Astrocyte (in vitro differentiated cells and primary cell): ENCODE measurements around the gene VEPH1. TPM values are rescaled to one million over a fixed set of nuclear protein-coding genes. Genes with fewer than 3 reads are reported as not detected.
A peak's percentile ranks its signal among the peaks of the same experiment; 100 is the strongest.

Source experiments
- DNase-seq: peaks from one replicate; pipeline ENCODE4 v3.0.0-alpha.2; 2010; ENCODE audit warnings: low read depth
- FAIRE-seq: peaks from 2 replicates; lab custom pipeline; 2011; peaks lifted over from hg19 to GRCh38; lab: Jason Lieb, UNC
- H2AFZ ChIP-seq: 2 replicates; pipeline ENCODE4 v1.6.0; 2012; ENCODE audit warnings: low read depth, low read length, inconsistent platforms
- H3K27ac ChIP-seq: 2 replicates; pipeline ENCODE4 v1.5.1; 2011; ENCODE audit warnings: low read depth, low read length, inconsistent platforms
- H3K27me3 ChIP-seq: 2 replicates; pipeline ENCODE4 v1.6.0; 2011; ENCODE audit warnings: low read length, inconsistent platforms; ENCODE audit not compliant: insufficient read depth
- H3K36me3 ChIP-seq: 2 replicates; pipeline ENCODE4 v1.5.1; 2011; ENCODE audit warnings: low read length, inconsistent platforms; ENCODE audit not compliant: insufficient read depth
- H3K4me1 ChIP-seq: 2 replicates; pipeline ENCODE4 v1.5.1; 2011; ENCODE audit warnings: low read length, inconsistent platforms; ENCODE audit not compliant: insufficient read depth
- H3K4me2 ChIP-seq: 2 replicates; pipeline ENCODE4 v1.6.0; 2012; ENCODE audit warnings: low read length, inconsistent platforms
- H3K4me3 ChIP-seq: 2 replicates; pipeline ENCODE4 v1.5.1; 2011; ENCODE audit warnings: low read depth, mild to moderate bottlenecking, low read length, inconsistent platforms; ENCODE audit not compliant: insufficient read depth
- H3K79me2 ChIP-seq: 2 replicates; pipeline ENCODE4 v1.6.0; 2012; ENCODE audit warnings: mild to moderate bottlenecking, low read length, inconsistent platforms; ENCODE audit not compliant: insufficient read depth
- H3K9ac ChIP-seq: 2 replicates; pipeline ENCODE4 v1.6.0; 2012; ENCODE audit warnings: mild to moderate bottlenecking, low read length, inconsistent platforms
- H3K9me3 ChIP-seq: 2 replicates; pipeline ENCODE4 v1.5.1; 2012; ENCODE audit warnings: low read depth, mild to moderate bottlenecking, low read length, inconsistent platforms; ENCODE audit not compliant: insufficient read depth
- H4K20me1 ChIP-seq: 2 replicates; pipeline ENCODE4 v1.6.0; 2012; ENCODE audit warnings: low read length, inconsistent platforms; ENCODE audit not compliant: insufficient read depth
- H3K27ac Mint-ChIP-seq: one replicate; pipeline ENCODE4 v1.8.0; 2021; ENCODE audit warnings: mild to moderate bottlenecking, mixed read lengths; ENCODE audit not compliant: unreplicated experiment
- H3K27me3 Mint-ChIP-seq: one replicate; pipeline ENCODE4 v1.8.0; 2021; ENCODE audit warnings: low read depth, mixed read lengths; ENCODE audit not compliant: unreplicated experiment
- H3K36me3 Mint-ChIP-seq: one replicate; pipeline ENCODE4 v1.8.0; 2021; ENCODE audit warnings: low read depth, mixed read lengths; ENCODE audit not compliant: unreplicated experiment
- H3K4me1 Mint-ChIP-seq: one replicate; pipeline ENCODE4 v1.8.0; 2021; ENCODE audit warnings: low read depth, mixed read lengths; ENCODE audit not compliant: unreplicated experiment
- H3K4me3 Mint-ChIP-seq: one replicate; pipeline ENCODE4 v1.8.0; 2021; ENCODE audit warnings: mild to moderate bottlenecking, moderate library complexity, mixed read lengths; ENCODE audit not compliant: unreplicated experiment
- H3K9me3 Mint-ChIP-seq: one replicate; pipeline ENCODE4 v1.8.0; 2021; ENCODE audit warnings: mild to moderate bottlenecking, mixed read lengths; ENCODE audit not compliant: unreplicated experiment
- CTCF ChIP-seq: IDR thresholded peaks from 2 replicates; pipeline ENCODE4 v1.5.1; 2011; ENCODE audit warnings: low read depth, mild to moderate bottlenecking, inconsistent platforms, low read length, moderate library complexity; ENCODE audit not compliant: insufficient read depth
- EZH2 ChIP-seq: IDR thresholded peaks from 2 replicates; pipeline ENCODE4 v1.6.1; 2012; ENCODE audit warnings: mild to moderate bottlenecking, low read length, inconsistent platforms; ENCODE audit not compliant: insufficient read depth
- total RNA-seq: library from RNA; stranded (reverse); gene quantifications from 2 replicates; pipeline ENCODE4 v1.2.1, GENCODE V29; 2021

VEPH1 gene
- total RNA-seq, 1 donor from 2014 or later, result 9.4 TPM

GRCh38 chr3:157280786-157281185, 222.4 kb downstream of the VEPH1 start:
- Histone ChIP-seq H4K20me1 (no peaks in the 10 kb centered on the region), H3K79me2 (no peaks in the 10 kb centered on the region), H3K4me2 (no peak overlapping the region), H3K36me3 (no peaks in the 10 kb centered on the region), H3K4me1 (peaks cover 3% of the 10 kb centered on the region), H3K9ac (no peak overlapping the region), H3K9me3 (no peaks in the 10 kb centered on the region), H3K4me3 (no peak overlapping the region), H3K27me3 (no peaks in the 10 kb centered on the region), H2AFZ (no peak overlapping the region), H3K27ac (no peak overlapping the region)
- Mint-ChIP-seq H3K27ac (no peak overlapping the region), H3K4me3 (no peak overlapping the region), H3K36me3 (no peaks in the 10 kb centered on the region), H3K27me3 (no peaks in the 10 kb centered on the region), H3K9me3 (no peaks in the 10 kb centered on the region), H3K4me1 (peaks cover 7% of the 10 kb centered on the region)
- DNase-seq (no peak), FAIRE-seq (no peak)
- TF ChIP-seq CTCF (no peak), EZH2 (no peak)

GRCh38 chr3:157280354-157280753, 222.9 kb downstream of the VEPH1 start:
- no peaks in the 10 kb centered on the region for H3K36me3 ChIP-seq
- no peaks in the 10 kb centered on the region for H3K27me3 ChIP-seq
- TF ChIP-seq CTCF (no peak), EZH2 (no peak)
- Mint-ChIP-seq H3K27me3 (no peaks in the 10 kb centered on the region), H3K36me3 (no peaks in the 10 kb centered on the region), H3K4me3 (no peak overlapping the region), H3K27ac (no peak overlapping the region), H3K4me1 (peaks cover 7% of the 10 kb centered on the region), H3K9me3 (no peaks in the 10 kb centered on the region)
- no peak overlapping the region for H3K9ac ChIP-seq
- no peak for DNase-seq
- no peak overlapping the region for H3K4me3 ChIP-seq
- no peak overlapping the region for H2AFZ ChIP-seq
- no peak overlapping the region for H3K4me2 ChIP-seq
- H4K20me1 ChIP-seq, result no peaks in the 10 kb centered on the region
- no peaks in the 10 kb centered on the region for H3K79me2 ChIP-seq
- no peak overlapping the region for H3K27ac ChIP-seq
- no peaks in the 10 kb centered on the region for H3K9me3 ChIP-seq
- FAIRE-seq, result peak; percentile 37
- peaks cover 3% of the 10 kb centered on the region for H3K4me1 ChIP-seq

GRCh38 chr3:157279237-157279636, 224.0 kb downstream of the VEPH1 start:
- Histone ChIP-seq H3K79me2 (no peaks in the 10 kb centered on the region), H4K20me1 (no peaks in the 10 kb centered on the region), H3K4me2 (no peak overlapping the region), H3K4me3 (no peak overlapping the region), H2AFZ (no peak overlapping the region), H3K9me3 (no peaks in the 10 kb centered on the region), H3K4me1 (peaks cover 3% of the 10 kb centered on the region), H3K27me3 (no peaks in the 10 kb centered on the region), H3K9ac (no peak overlapping the region), H3K36me3 (no peaks in the 10 kb centered on the region), H3K27ac (no peak overlapping the region)
- H3K36me3 Mint-ChIP-seq, result no peaks in the 10 kb centered on the region
- H3K4me1 Mint-ChIP-seq, result peaks cover 7% of the 10 kb centered on the region
- H3K27ac Mint-ChIP-seq, result no peak overlapping the region
- H3K27me3 Mint-ChIP-seq, result no peaks in the 10 kb centered on the region
- FAIRE-seq (no peak), DNase-seq (no peak)
- H3K9me3 Mint-ChIP-seq, result no peaks in the 10 kb centered on the region
- TF ChIP-seq EZH2 (no peak), CTCF (no peak)
- H3K4me3 Mint-ChIP-seq, result no peak overlapping the region
